Activated T-cell treated with anti-CD3 and anti-CD28 coated beads, Interleukin-2, amount 50 U/mL, for 4 hours (primary cell): Measurements from ENCODE around the gene RPLP2. TPM values are rescaled to one million over a fixed set of nuclear protein-coding genes. Genes with fewer than 3 reads are reported as not detected.

Experiments used
- ATAC-seq, 2 donors: fragments of 200-7000 bp; cut with Tn5 transposase; one replicate each; pipeline ENCODE4 v1.10.0; 2021
- DNase-seq: peaks from one replicate; pipeline ENCODE4 v3.0.0-alpha.2; 2020
- H3K27me3 Mint-ChIP-seq: one replicate; pipeline ENCODE4 v1.8.0; 2021; ENCODE audit warnings: low read depth, mixed read lengths
- H3K36me3 Mint-ChIP-seq: one replicate; pipeline ENCODE4 v1.8.0; 2022; ENCODE audit warnings: mixed read lengths; ENCODE audit not compliant: insufficient read depth
- H3K4me1 Mint-ChIP-seq: one replicate; pipeline ENCODE4 v1.8.0; 2021; ENCODE audit warnings: low read depth, mixed read lengths
- H3K4me3 Mint-ChIP-seq: one replicate; pipeline ENCODE4 v1.8.0; 2021; ENCODE audit warnings: mild to moderate bottlenecking, moderate library complexity, mixed read lengths
- H3K9me3 Mint-ChIP-seq: one replicate; pipeline ENCODE4 v1.8.0; 2021; ENCODE audit warnings: mixed read lengths
- total RNA-seq, 3 donors: library from RNA; stranded (reverse); gene quantifications; one replicate each; pipeline ENCODE4 v1.2.1, GENCODE V29; 2021

RPLP2 gene
- total RNA-seq, 3 donors from 2014 or later, result 3,528 to 3,995 (median 3,711) TPM

DNA sequence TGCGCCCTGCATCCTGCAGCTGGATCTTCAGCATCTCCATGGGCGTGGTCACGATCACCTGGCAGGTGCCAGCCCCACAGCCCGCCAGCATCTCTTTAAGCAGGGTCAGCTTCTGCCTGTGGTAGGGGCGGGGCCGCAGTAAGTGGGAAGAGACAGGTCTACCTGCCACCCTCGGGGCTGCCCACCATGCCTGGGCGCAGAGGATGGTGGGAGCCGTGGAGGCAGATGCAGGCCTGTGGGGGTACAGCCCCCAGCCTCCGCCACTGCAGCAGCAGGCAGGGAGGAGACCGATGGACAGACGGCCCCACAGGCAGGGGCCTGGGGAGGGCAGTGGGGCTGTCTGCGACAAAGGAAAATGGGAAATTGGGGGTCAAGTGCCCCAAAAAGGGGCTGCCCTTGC, 16.9 kb upstream of the RPLP2 start:
- peaks cover 11% of the 10 kb centered on the region for H3K4me1 Mint-ChIP-seq
- ATAC-seq (no peak), DNase-seq (no peak)
- H3K36me3 Mint-ChIP-seq, result peaks cover 7% of the 10 kb centered on the region
- H3K4me3 Mint-ChIP-seq, result no peak overlapping the region
- H3K27me3 Mint-ChIP-seq, result peaks cover 1% of the 10 kb centered on the region
- no peaks in the 10 kb centered on the region for H3K9me3 Mint-ChIP-seq

DNA sequence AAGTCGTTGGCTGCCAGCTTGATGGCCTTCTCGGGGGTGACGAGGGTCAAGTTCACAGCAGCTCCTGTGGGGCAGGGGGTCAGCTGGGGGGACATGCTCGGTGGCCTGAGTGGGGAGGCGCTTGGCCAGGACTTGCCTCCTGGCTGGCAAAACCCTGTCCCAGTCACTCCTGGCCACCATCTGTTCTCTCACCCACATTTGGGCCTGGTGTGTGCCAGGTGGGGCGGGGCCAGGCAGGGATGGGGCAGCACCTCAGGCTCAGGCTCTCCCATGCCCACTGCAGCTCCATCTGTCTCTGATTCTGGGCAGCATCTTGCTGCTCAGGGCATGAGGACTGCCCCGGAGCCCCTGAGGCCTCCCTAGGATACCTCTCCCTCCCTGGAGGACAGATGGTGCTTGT, 16.2 kb upstream of the RPLP2 start:
- Mint-ChIP-seq H3K9me3 (no peaks in the 10 kb centered on the region), H3K4me1 (peaks cover 9% of the 10 kb centered on the region), H3K27me3 (peaks cover 1% of the 10 kb centered on the region), H3K4me3 (peak overlapping the region; percentile 46), H3K36me3 (peaks cover 7% of the 10 kb centered on the region)
- DNase-seq, result no peak
- no peak for ATAC-seq

DNA sequence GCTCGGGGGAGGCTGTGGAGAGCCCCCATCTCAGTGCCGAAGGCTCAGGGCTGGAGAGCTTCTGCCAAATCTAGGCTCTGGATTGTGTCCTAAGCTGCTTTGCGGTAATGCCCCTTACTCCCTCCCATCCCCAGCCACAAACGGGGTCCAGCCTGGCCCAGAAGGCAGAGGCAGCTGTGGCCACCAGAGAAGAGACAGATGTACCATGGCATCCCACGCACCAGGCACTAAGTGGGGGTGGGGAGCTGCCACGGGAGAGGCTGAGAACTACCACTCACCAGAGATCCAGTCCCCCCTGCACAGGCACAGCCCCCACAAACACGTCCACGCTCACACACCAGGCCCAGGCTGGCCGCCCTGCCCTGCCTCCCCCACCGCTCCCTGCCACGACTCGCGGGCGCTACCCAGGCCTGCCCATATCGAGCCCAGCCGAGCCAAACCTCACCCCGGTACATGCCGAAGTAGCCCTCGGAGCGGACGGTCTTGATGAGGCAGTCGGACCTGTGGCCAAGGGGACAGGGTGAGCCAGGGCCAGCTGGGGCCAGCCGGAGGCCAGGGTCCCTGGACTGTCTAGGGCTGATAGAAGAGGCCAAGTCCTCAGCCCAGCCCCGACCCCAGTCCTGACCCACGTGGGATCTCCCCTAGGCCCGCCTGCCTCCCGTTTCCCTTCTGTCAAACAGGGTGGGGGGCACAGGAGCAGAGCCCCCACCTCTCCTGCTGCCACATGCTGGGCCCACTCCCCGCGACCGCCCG, 15.6 kb upstream of the RPLP2 start:
- peaks cover 7% of the 10 kb centered on the region for H3K36me3 Mint-ChIP-seq
- ATAC-seq, result no peak
- H3K4me3 Mint-ChIP-seq, result peak overlapping the region; percentile 93
- H3K9me3 Mint-ChIP-seq, result no peaks in the 10 kb centered on the region
- peaks cover 1% of the 10 kb centered on the region for H3K27me3 Mint-ChIP-seq
- peaks cover 9% of the 10 kb centered on the region for H3K4me1 Mint-ChIP-seq
- no peak for DNase-seq

DNA sequence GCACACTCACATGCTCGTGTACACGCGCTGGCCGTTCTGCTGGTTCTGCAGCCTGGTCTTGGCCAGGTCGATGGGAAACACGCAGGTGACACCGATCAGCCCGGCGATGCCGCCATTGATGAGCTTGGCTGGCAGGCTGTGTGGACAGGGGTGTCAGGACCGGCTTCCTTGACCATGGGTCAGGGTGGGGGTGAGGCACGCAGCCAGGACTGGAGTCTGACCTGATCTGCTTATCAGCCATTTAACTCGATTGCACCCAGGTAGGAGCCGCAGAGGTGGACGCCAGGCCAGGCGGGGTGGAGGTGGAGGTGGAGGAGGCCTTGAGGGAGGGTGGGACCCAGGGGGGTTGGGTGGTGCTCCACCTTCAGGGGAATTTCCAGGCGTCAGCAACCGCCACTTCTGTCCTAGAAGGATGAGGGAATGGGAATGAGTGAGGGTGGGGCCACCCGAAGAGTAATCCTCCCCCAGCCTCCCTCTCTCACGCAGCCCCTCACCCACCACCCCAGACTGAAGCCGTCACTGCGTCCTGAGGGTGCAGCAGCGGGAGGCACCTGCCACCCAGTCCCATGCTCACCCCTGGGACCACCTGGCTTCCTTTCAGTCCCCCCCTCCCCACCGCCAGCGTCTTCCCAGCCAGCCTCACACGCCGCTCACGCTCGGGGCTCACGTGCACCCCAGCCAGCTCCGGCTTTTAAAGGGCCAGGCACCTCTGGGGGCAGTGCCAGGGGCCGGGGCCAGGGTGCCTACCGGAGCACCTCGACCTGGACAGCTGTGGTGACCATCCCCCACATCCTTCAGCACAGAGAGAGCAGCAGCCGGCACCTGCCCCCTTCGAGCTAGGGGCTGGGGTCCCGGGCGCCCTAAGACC, 14.8 kb upstream of the RPLP2 start:
- no peaks in the 10 kb centered on the region for H3K27me3 Mint-ChIP-seq
- no peaks in the 10 kb centered on the region for H3K9me3 Mint-ChIP-seq
- H3K36me3 Mint-ChIP-seq, result peaks cover 7% of the 10 kb centered on the region
- no peak for DNase-seq
- ATAC-seq, result no peak
- peaks cover 9% of the 10 kb centered on the region for H3K4me1 Mint-ChIP-seq
- H3K4me3 Mint-ChIP-seq, result peak overlapping the region; percentile 93

DNA sequence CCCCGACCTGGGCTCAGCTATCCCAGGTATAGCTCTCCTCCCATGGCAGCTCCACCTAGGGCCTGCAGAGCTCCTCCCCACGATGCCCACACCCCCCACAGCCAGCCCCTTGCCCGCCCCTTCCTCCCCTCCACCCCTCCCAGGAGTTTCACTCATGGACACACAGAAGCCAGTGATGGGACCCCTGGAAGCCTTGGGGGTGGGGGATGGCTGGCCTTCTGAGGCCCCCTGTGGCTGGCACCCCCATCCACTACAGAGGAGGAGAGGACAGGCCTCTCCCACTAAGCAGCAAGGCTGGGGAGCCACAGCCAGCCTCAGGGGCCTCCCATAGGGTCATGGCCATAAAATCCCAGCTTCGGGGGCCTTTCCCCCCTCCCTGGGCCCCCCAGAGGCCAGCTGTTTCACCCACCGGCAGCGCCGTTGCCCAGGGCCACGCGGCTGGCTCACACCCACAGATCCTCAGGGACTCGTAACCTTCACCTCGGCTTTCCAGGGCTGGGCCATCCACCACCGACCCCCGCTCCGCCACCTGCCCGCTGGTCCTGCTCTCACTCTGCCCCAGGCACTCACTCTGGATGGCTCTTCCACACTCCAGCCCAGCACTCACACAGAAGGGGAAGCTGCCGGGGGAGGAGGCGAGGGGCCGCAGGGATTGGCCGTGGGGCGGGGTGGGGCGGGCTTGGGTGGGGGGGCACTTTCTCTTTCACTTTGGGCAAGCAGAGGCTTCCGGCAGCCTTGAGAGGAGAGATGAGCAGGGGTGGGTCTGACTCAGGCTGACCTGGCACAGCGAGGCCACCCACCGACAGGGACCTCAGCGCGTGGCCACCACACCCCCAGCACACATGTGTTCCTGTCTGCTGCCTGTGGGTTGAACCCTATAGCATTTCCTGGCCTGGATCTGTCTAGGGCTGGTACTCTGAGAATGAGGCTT, 13.9 kb upstream of the RPLP2 start:
- Mint-ChIP-seq H3K4me3 (peak overlapping the region; percentile 93), H3K9me3 (no peaks in the 10 kb centered on the region), H3K36me3 (peaks cover 7% of the 10 kb centered on the region), H3K4me1 (peaks cover 9% of the 10 kb centered on the region), H3K27me3 (no peaks in the 10 kb centered on the region)
- ATAC-seq (peak; percentile 68 to 73), DNase-seq (peak; percentile 71)

DNA sequence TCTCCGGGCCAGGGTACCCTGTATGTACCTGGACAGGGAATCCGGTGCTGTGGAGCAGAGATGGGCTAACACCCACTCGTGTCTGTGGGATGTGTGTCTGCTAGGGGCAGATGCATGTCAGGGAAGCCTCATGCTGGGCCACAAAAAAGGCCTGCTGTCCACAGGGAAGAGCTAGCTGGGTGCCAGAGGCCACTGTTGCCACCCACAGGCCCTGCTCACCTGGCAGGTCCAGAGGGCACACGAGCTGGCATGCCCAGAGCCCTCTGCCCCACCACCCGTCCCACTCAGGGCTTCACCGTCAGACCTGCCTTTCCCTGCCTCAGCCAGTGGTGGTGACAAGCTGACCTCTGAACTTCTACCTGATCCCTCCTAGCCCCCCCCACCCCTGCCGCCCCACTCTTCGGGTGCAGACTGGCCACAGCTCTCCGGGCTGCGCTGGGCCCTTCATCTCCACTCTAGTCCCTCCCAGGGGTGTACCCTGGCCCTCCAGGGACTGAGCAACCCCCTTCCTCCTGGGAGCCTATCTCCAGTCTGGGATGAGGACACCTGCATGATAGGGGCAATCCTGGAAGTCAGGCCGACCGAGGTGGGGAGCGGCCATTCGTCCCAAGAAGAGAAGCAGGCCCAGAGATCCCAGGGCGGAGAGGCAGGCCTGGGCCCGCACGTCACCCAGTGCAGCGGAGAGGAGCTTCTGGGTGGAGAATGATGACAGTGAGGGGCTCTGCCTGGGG, 13.0 kb upstream of the RPLP2 start:
- no peak for DNase-seq
- Mint-ChIP-seq H3K9me3 (no peaks in the 10 kb centered on the region), H3K4me3 (peak overlapping the region; percentile 93), H3K36me3 (peaks cover 3% of the 10 kb centered on the region), H3K4me1 (peaks cover 9% of the 10 kb centered on the region), H3K27me3 (no peaks in the 10 kb centered on the region)
- ATAC-seq, result no peak

DNA sequence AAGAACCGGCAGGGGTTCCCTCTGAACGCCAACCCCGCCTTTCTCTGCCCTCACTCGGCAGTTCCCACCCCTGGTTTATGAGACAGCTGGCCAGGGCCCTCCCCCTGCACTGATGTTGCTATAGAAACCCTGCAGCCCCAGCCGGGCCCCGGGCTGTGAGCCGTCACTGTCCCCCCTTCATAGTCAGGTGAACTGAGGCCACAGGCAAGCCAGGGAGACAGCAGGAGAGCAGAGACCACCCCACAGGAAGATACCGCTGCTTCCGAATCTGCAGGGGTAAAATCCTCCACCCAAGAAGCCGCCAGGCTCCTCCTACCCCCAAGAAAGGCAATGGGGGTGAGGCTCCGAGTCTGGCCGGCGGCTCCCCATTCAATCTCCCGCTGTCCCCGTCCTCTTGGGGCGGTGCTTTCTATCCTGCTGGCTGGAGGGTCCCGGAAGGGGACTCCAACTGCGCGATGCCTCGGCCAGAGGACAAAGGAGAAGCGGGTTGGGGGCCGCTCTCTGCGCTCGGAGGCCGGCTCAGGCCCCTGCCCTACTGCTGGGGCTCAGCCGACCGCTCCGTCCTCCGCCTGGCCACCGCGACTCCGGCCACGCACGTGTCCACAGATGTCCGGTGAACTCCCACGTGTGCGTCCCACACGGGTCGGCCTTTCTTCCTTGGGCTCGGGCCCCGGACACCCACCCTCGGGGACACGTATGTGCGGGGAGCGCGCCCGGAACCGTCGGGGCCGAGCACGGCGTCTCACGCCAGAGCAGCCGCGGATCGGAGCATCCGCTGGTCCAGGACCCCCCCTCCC, 12.3 kb upstream of the RPLP2 start:
- peak; percentile 42 to 47 for ATAC-seq
- peak overlapping the region; percentile 93 for H3K4me3 Mint-ChIP-seq
- no peaks in the 10 kb centered on the region for H3K36me3 Mint-ChIP-seq
- peaks cover 9% of the 10 kb centered on the region for H3K4me1 Mint-ChIP-seq
- DNase-seq, result peak; percentile 57
- H3K27me3 Mint-ChIP-seq, result no peaks in the 10 kb centered on the region
- no peaks in the 10 kb centered on the region for H3K9me3 Mint-ChIP-seq

DNA sequence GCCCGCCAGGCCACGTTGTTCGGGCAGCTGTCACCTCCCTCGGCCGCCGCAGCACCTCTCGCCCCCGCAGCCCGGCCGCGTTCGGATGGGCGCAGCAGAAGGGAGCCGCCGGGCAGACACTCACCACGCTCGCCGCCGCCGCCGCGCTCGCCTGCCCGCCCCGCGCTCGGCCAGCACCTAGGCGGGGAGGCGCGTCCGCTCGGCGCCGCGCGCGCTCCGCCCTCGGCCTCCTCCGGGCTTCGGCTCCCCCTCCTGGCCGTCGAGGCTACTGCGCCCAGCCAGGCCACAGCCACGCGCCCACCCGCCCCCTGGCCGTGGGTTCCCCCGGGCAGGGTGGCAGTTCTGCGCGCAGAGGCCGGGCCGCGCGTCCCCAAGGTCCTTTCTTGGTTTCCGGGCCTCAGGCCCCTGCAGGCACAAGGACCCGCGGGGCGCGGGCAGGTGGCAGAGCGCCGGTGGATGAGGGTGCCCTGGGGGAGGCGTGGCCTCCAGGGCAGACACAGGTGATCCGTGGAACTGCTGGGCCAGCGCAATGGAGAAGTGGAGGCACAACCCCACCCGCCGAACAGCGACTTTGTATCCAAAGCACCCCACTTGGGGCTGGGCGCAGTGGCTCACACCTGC, 11.6 kb upstream of the RPLP2 start, which contains the start of gene SLC25A22:
Gene SLC25A22, minus strand, starts transcription at position 189 of the 621 bp plus-strand sequence. CDS start 3,275 bp downstream, outside the sequence.
- no peaks in the 10 kb centered on the region for H3K36me3 Mint-ChIP-seq
- peak; percentile 57 to 65 for ATAC-seq
- no peaks in the 10 kb centered on the region for H3K9me3 Mint-ChIP-seq
- peaks cover 11% of the 10 kb centered on the region for H3K4me1 Mint-ChIP-seq
- H3K27me3 Mint-ChIP-seq, result no peaks in the 10 kb centered on the region
- DNase-seq, result peak; percentile 80
- peak within 1 kb of the TSS; percentile 93 for H3K4me3 Mint-ChIP-seq

DNA sequence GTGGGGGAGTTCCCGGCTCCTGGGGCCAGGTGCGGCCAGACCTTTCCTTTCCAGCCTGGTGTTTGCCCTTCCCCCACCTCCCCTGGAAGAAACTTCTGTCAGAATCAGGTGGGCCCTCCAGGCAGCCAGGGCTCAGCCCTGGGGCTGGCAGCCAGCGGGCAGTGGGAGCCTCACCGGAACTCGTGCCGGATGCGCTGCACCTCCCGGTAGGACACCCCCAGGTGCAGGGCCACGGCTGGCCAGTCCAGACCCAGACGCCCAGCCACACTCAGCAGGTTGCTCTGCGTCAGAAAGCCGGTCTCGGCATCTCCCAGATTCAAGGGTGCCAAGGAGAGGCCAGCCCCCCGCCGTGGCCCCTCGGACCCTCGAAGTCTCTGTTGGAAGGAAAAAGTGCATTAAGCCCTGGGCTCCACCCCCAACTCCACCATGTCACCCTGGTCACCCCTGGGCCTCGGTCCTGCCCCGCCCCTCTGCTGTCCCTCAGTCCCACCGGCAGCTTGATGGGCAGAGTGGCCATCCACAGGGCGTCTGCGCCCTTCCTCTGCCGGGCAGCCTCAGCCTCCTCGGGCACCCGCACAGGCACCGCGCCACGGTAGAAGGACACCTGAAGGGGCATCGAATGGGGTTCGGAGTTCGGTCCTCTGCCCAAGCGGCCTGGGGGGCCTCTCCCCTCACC, 10.0 kb upstream of the RPLP2 start:
- H3K9me3 Mint-ChIP-seq, result no peaks in the 10 kb centered on the region
- DNase-seq, result no peak
- no peaks in the 10 kb centered on the region for H3K36me3 Mint-ChIP-seq
- no peak overlapping the region for H3K4me3 Mint-ChIP-seq
- no peak for ATAC-seq
- peaks cover 18% of the 10 kb centered on the region for H3K4me1 Mint-ChIP-seq
- no peaks in the 10 kb centered on the region for H3K27me3 Mint-ChIP-seq

DNA sequence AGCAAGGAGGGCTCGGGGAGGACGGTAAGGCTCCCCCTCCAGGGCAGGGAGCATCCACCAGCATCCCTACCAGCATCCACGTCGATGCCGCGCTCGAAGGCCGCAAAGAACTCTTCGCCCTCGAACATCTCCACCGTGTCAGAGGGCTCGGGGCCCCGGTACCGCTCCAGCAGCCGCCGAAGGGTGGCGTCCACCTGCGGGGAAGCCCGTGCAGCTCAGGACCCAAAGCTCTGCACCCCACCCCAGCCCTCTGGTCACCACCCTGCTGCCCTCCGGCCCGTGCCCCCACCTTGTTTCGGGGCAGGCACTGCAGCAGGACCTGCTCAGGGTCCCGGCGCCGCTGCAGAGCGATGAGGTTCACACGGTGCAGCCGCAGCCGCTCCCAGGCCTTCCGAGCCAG, 9.3 kb upstream of the RPLP2 start:
- no peak overlapping the region for H3K4me3 Mint-ChIP-seq
- no peaks in the 10 kb centered on the region for H3K36me3 Mint-ChIP-seq
- no peak for DNase-seq
- peaks cover 18% of the 10 kb centered on the region for H3K4me1 Mint-ChIP-seq
- no peaks in the 10 kb centered on the region for H3K9me3 Mint-ChIP-seq
- no peaks in the 10 kb centered on the region for H3K27me3 Mint-ChIP-seq
- ATAC-seq, result no peak

DNA sequence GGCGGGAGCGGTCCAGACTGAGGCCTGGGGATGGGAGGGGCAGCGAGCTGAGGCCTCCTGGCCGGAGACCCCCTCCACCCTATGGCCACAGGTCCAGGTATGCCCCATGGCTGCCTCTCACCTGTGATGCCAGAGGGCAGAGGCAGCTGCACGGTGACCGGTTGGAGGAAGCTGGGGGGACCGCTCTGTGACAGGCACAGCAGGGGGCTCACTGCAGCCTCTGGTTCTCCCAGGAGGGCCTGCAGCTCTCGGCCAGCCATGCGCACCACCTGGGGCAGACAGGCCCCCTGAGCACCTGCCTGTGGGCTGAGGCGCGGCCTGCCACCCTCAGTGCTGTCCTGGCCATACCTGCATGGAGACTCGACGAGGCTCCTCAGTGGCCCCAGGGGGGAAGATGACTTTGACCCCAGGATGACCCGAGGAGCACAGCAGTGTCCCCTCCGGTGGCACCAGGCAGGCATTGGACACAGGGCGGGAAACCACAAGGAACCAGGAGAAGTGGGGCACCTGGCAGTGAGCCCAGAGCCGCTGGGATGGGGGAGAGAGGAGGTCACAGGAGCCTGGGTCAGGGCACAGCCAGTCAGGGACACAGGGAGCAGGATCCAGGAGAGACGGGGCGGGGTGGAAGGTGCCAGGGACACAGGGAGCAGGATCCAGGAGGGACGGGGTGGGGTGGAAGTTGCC, 8.5 kb upstream of the RPLP2 start:
- ATAC-seq, result no peak
- Mint-ChIP-seq H3K27me3 (no peaks in the 10 kb centered on the region), H3K4me3 (no peak overlapping the region), H3K9me3 (no peaks in the 10 kb centered on the region), H3K4me1 (peaks cover 16% of the 10 kb centered on the region), H3K36me3 (no peaks in the 10 kb centered on the region)
- DNase-seq, result no peak
